Spinal cord (tissue), 10 donors: ENCODE results near the gene HHATL. TPM values are rescaled to one million over a fixed set of nuclear protein-coding genes. Genes with fewer than 3 reads are reported as not detected.

Source experiments
- DNase-seq, 6 donors: peaks; one replicate each; pipeline versions ENCODE4 v3.0.0 to v3.0.0-alpha.2; 2013 to 2015; ENCODE audit warnings: low spot score in 6 of 6, low read depth in 4 of 6
- H3K27ac ChIP-seq: one replicate; pipeline ENCODE4 v1.5.1; 2013; ENCODE audit warnings: low read depth, low read length, control low read depth
- H3K27me3 ChIP-seq: one replicate; pipeline ENCODE4 v1.6.1; 2013; ENCODE audit warnings: low read length; ENCODE audit not compliant: control insufficient read depth, insufficient read depth
- H3K36me3 ChIP-seq: one replicate; pipeline ENCODE4 v1.6.1; 2013; ENCODE audit warnings: low read length; ENCODE audit not compliant: control insufficient read depth, insufficient read depth
- H3K4me1 ChIP-seq: one replicate; pipeline ENCODE4 v1.6.1; 2013; ENCODE audit warnings: low read length; ENCODE audit not compliant: control insufficient read depth, insufficient read depth
- H3K4me3 ChIP-seq: one replicate; pipeline ENCODE4 v1.5.1; 2013; ENCODE audit warnings: low read depth, low read length, control low read depth
- H3K9me3 ChIP-seq: one replicate; pipeline ENCODE4 v1.6.1; 2013; ENCODE audit warnings: low read length; ENCODE audit not compliant: control insufficient read depth, insufficient read depth
- WGBS: methylation state at CpG from one replicate; pipeline ENCODE4 v1.1.5; 2013; ENCODE audit warnings: missing lambda C conversion rate; ENCODE audit not compliant: insufficient coverage; 5-methylcytosine and 5-hydroxymethylcytosine counted together
- polyA plus RNA-seq, 2 donors: library from polyadenylated mRNA; unstranded; fragments of 120-200 nt; gene quantifications; one replicate each; pipeline ENCODE4 v1.2.1, GENCODE V29; 2013; ENCODE audit not compliant: insufficient read length in 2 of 2
- total RNA-seq, 2 donors: library from RNA; depleted of rRNA in 1 of 2; stranded (reverse); fragments of 120-200 nt in 1 of 2; fragments of >200 nt in 1 of 2; gene quantifications; one replicate each; pipeline versions ENCODE4 v1.2.3 to v1.2.4, GENCODE V29; 2013 to 2014
- donor health status: healthy.

Gene HHATL
- total and polyA plus RNA-seq, 4 donors = 2.1 to 7.2 (median 3.5) TPM

DNA sequence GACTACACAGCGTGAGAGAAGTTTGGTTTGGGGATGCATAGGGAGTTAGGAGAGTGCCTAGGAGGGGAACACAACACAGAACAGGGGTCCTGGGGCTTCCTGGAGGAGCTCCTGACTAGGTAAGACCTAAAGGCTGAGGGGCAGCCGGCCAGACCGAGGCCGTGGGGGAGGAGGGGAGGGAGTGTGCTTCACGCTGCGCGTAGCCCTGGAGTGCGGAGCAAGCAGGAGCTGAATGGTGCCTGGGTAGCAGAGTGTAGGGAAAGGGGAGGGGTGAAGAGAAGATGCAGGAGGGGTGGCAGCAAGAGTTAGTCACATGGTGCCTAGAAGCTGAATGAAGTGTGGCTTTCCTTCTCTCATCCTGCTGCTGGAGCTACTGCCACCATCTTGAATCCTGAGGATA, 32.4 kb upstream of the HHATL start:
- peaks cover 67% of the 10 kb centered on the region for H3K4me1 ChIP-seq
- no peaks in the 10 kb centered on the region for H3K9me3 ChIP-seq
- 55% methylated on average over 8 of the region's 8 CpGs for WGBS
- no peak overlapping the region for H3K4me3 ChIP-seq
- peaks cover 4% of the 10 kb centered on the region for H3K36me3 ChIP-seq
- H3K27ac ChIP-seq = peak overlapping the region; percentile 12
- no peak for DNase-seq
- H3K27me3 ChIP-seq = no peaks in the 10 kb centered on the region

DNA sequence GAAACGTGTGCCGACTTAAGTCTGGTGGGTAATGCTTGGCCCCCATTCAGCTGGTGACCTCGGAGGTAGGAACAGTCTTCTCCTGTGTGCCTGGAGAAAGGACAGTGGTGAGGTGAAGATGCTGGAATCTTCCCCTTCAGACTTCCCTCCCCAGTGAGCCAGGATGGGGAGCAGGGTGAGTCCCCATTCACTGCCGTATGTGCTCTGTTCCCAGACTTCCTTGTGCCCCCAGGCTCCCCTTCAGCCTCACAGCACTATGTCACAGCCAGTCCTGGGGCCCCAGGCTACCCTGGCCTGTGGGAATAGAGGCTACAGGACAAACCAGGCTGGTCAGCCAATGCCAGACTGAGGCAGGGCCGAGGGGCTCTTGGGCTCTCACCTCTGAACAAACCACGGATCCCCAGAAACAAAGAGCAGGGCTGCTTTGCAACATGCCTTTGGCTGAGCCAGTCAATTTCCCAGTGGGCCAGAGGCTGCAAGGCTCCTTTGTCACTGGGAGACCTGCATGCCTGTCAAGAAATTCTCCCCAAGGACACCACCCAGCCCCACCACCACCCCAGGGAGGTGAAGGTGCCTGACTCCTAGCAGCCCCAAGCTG, 31.8 kb upstream of the HHATL start:
- Histone ChIP-seq H3K4me3 (no peak overlapping the region), H3K4me1 (peaks cover 65% of the 10 kb centered on the region), H3K36me3 (peaks cover 2% of the 10 kb centered on the region), H3K27me3 (no peaks in the 10 kb centered on the region), H3K27ac (peak overlapping the region; percentile 90), H3K9me3 (no peaks in the 10 kb centered on the region)
- whole genome bisulfite sequencing = 59% methylated on average over 3 of the region's 6 CpGs
- no peak for DNase-seq

DNA sequence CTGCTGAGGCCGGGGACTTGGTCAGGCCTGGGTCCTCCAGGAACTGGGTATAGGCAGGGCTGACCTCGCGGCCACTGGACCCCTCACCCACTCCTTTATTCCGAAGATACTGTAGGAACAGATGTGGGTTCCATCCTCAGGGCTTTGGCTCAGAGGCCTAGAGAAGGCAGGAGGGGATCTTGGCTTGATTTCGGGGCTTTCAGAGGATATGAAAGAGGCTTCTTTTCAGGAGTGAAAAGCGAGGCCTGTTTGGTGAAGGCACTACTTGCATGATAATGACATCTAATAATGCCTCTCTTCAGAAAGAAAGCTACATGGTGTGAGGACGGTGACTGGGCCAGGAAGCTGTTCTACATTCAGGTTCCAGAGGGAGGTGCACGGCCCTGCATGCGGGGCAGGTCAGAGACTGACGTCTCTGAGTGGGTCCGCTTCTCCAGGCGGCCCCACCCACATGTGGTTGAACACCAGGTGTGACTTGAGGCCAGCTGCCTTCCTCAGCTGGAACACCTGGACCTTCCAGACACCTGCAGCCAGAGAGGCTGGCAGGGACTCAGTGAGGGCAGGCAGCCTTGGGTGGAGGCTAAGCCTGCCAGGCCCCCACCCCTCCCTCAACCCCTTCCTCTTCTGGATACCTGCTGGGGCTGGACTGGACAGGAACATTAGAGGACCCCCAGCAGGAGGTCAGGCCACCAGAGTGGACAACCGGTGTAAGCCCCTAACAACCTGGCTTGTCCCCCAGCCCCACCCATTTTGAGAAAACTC, 31.1 kb upstream of the HHATL start:
- no peaks in the 10 kb centered on the region for H3K36me3 ChIP-seq
- peak in 3 of 6 donors; percentile 71 to 89 (median 87) for DNase-seq
- no peaks in the 10 kb centered on the region for H3K27me3 ChIP-seq
- no peaks in the 10 kb centered on the region for H3K9me3 ChIP-seq
- peak overlapping the region; percentile 90 for H3K27ac ChIP-seq
- H3K4me1 ChIP-seq = peaks cover 62% of the 10 kb centered on the region
- WGBS = 25% methylated on average over 9 of the region's 13 CpGs
- H3K4me3 ChIP-seq = no peak overlapping the region

DNA sequence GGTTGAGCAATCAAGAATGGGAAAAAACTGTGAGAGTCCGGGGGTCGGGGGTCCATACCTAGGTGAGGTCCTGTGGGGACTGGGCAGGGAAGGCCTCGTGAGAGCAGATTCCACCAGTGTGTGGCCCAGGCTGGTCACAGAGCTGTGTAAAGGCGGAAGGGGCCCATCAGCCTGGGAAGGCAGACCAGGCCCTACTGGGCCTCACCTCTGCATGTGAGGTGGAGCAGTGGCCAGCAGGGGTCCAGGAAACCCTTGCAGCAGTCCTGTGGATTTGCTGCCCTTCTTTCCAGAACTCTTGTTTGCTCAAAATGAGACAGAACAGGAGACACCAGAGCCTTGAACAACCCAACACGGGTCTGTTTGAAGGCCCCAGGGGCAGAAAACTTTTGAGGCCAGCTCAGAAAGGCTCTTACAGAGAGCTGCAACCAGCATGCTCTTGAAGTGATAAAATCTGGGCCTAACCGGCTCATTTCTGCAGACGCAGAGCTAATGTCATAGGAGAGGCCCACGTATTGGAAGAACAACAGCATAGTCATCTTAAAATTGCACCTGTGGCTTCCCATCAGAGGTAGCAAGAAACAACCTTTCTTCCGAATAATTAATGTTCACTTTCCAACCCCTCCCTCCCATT, 30.3 kb upstream of the HHATL start:
- Histone ChIP-seq H3K4me3 (no peak overlapping the region), H3K36me3 (no peaks in the 10 kb centered on the region), H3K27me3 (no peaks in the 10 kb centered on the region), H3K4me1 (peaks cover 64% of the 10 kb centered on the region), H3K27ac (peak overlapping the region; percentile 90), H3K9me3 (no peaks in the 10 kb centered on the region)
- DNase-seq = no peak
- 73% methylated on average over 8 of the region's 9 CpGs for WGBS

DNA sequence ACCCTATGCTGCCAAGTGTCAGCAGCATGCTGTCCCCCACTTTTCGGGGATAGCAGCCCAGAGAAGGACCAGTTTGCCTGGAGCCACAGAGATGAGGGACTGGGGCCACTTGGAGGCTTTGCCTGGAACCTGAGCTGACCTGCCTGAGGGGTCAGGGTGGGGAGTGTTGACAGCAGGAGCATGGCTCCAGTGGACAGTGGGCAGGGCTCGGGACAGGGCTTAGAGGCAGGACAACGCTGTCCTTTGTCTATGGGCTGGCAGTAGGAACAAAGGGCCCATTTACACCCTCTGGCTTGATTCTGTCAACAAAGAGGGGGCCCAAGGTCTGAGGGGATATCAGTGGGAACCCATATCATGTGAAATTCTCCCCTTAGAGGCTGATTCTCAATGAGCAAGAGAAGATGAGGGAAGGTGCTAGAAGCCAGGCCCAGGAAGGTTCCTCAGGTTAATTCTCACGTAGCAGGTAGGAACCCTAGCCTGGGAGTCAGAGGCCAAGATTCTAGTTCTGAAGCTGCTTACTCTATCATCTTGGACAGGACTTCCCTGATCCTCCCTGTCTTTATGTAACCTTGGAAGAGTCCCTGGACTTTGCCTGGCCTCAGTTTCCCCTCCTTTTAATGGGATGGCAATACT, 29.7 kb upstream of the HHATL start:
- peaks cover 65% of the 10 kb centered on the region for H3K4me1 ChIP-seq
- WGBS = 45% methylated on average over 4 of the region's 4 CpGs
- no peaks in the 10 kb centered on the region for H3K36me3 ChIP-seq
- H3K9me3 ChIP-seq = no peaks in the 10 kb centered on the region
- peak overlapping the region; percentile 90 for H3K27ac ChIP-seq
- DNase-seq = peak in 2 of 6 donors; percentile 40 to 73
- H3K27me3 ChIP-seq = no peaks in the 10 kb centered on the region
- no peak overlapping the region for H3K4me3 ChIP-seq

DNA sequence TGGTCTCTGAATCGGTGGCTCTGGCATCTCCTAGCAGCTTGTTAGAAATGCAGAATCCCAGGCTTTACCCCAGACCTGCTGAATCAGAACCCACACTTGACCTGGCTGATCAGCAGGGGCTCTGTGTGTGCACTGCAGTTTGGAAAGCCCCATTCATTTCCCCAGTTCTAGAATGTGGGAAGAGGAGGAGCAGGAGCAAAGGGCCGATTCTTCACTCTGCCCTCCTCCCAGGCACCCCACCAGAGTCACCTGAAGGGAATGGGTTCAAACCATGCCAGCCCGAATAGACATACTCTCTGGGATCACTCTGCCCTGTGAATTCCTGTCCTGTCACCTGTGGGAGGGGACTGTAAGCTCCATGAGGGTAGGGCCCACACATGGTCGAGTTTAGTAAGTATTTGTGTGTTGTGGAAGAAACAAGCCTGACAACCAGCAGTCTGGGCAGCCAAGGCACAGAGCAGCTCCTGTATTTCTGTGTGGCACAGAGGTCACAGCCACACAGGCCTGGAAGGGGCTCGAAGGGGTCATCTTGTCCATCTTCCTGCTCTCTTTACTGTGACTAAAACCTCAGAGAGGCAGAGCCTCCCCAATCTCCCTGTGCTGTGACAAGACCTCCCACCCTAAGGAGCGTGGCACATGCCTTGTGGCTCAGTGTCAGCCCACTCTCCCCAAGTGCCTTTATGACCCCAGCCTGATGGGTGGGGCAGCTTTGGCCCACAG, 29.0 kb upstream of the HHATL start:
- Histone ChIP-seq H3K27me3 (no peaks in the 10 kb centered on the region), H3K27ac (peak overlapping the region; percentile 90), H3K4me1 (peaks cover 67% of the 10 kb centered on the region), H3K4me3 (no peak overlapping the region), H3K36me3 (no peaks in the 10 kb centered on the region), H3K9me3 (no peaks in the 10 kb centered on the region)
- 85% methylated on average over 6 of the region's 6 CpGs for WGBS
- DNase-seq = no peak

DNA sequence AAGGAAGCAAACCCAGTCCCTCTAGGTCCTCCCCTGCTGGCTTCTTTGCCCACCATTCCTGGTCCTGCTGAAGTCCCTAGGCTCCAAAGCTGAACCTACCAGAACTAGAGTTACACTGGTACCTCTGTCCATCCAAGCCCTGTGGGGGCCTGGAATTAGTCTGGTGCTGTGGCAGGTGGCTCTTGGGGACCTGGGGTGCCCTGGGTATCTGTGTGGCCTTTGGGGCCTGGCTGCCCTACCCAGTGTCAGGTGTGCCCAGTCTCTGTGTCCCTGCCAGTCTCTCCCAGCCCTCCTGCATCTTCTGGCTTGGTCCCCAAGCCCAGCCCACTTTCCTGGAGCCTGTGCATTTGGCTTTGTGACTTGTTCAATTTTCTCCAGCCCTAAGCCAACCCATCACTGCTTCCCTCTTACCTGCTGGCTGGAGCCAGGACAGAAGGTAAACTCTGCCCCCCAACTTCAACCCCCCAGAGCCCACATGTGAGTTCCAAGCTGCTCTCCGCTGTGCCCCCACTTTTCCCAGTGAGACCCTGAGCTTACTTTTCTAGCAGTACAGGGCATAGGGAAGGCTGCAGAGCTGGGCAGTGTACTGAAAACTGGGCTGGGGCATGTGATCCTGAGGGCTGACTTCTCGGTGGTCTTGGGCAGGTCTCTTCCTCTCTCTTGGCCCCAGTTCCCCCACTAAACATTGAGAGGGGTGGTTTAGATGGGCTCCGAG, 28.3 kb upstream of the HHATL start:
- WGBS = 96% methylated on average over 3 of the region's 3 CpGs
- Histone ChIP-seq H3K27me3 (no peaks in the 10 kb centered on the region), H3K4me1 (peaks cover 61% of the 10 kb centered on the region), H3K27ac (peak overlapping the region; percentile 90), H3K36me3 (no peaks in the 10 kb centered on the region), H3K9me3 (no peaks in the 10 kb centered on the region), H3K4me3 (no peak overlapping the region)
- no peak for DNase-seq

DNA sequence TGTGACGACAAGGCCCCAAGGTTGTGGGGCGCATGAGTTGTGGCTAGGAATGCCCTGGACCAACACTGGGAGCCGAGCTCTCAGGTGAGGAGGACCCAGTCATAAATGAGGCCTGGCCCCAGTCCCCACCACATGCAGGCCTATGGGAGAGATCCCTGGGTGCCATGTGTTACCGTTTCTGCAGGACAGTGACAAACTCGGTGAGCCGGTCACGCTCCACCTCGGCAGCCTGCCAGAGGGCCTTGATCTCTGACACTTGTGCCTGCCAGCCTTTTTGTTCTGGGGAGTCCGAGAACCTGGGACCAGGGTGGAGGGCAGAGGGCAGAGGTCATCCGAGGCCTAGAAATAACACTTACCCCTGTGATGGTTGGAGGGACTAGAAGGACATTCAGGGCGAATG, 27.7 kb upstream of the HHATL start:
- no peaks in the 10 kb centered on the region for H3K9me3 ChIP-seq
- 87% methylated on average over 9 of the region's 11 CpGs for WGBS
- H3K4me3 ChIP-seq = no peak overlapping the region
- no peak overlapping the region for H3K27ac ChIP-seq
- H3K27me3 ChIP-seq = no peaks in the 10 kb centered on the region
- H3K36me3 ChIP-seq = no peaks in the 10 kb centered on the region
- DNase-seq = no peak
- peaks cover 63% of the 10 kb centered on the region for H3K4me1 ChIP-seq
